Upper lobe of left lung (tissue), 6 donors: ENCODE results near the gene PNPLA1. TPM values are rescaled to one million over a fixed set of nuclear protein-coding genes. Genes with fewer than 3 reads are reported as not detected.

Source experiments
- ATAC-seq, 2 donors: fragments of 200-7000 bp; cut with Tn5 transposase; one replicate each; pipeline ENCODE4 v1.9.1; 2022; ENCODE audit warnings: mild to moderate bottlenecking in 2 of 2, moderate library complexity in 2 of 2; ENCODE audit not compliant: low FRiP score in 2 of 2
- DNase-seq, 2 donors: peaks; one replicate each; pipeline ENCODE4 v3.0.0-alpha.2; 2019 to 2020
- H3K27ac ChIP-seq, 4 donors: fragments of 200-600 bp; sonication (generic); one replicate each; pipeline ENCODE4 v1.5.1; 2016 to 2019
- H3K27me3 ChIP-seq, 4 donors: fragments of 200-600 bp; sonication (generic); one replicate each; pipeline ENCODE4 v1.5.1; 2017 to 2019
- H3K36me3 ChIP-seq, 4 donors: fragments of 200-600 bp; sonication (generic); one replicate each; pipeline ENCODE4 v1.5.1; 2016 to 2019
- H3K4me1 ChIP-seq, 4 donors: fragments of 200-600 bp; sonication (generic); one replicate each; pipeline ENCODE4 v1.5.1; 2018 to 2019
- H3K4me3 ChIP-seq, 4 donors: fragments of 200-600 bp; sonication (generic); one replicate each; pipeline ENCODE4 v1.5.1; 2017 to 2019; ENCODE audit warnings: mild to moderate bottlenecking in 2 of 4, moderate library complexity in 1 of 4
- H3K9me3 ChIP-seq, 4 donors: fragments of 200-600 bp; sonication (generic); one replicate each; pipeline ENCODE4 v1.5.1; 2018 to 2019
- CTCF ChIP-seq, 6 experiments: fragments of 450-650 bp in 4 of 6; fragments of 200-600 bp in 2 of 6; sonication (generic) in 2 of 6; IDR thresholded peaks; one replicate each; pipeline ENCODE4 v1.5.1; 2016 to 2019; ENCODE audit warnings: antibody characterized with exemption in 6 of 6
- EP300 ChIP-seq, 4 donors: sonication (generic); formaldehyde crosslinking; IDR thresholded peaks; one replicate each; pipeline ENCODE4 v1.5.1; 2017; ENCODE audit warnings: antibody characterized with exemption in 4 of 4, control low read depth in 2 of 4
- POLR2A ChIP-seq, 4 donors: fragments of 450-650 bp; IDR thresholded peaks; one replicate each; pipeline ENCODE4 v1.5.1; 2016 to 2017; ENCODE audit warnings: antibody characterized with exemption in 4 of 4, mild to moderate bottlenecking in 2 of 4
- POLR2AphosphoS5 ChIP-seq, 2 donors: sonication (generic); formaldehyde crosslinking; IDR thresholded peaks; one replicate each; pipeline ENCODE4 v1.5.1; 2017; ENCODE audit warnings: antibody characterized with exemption in 2 of 2
- WGBS, 2 donors: methylation state at CpG; one replicate each; pipeline ENCODE4 v1.1.5; 2017 to 2018; 5-methylcytosine and 5-hydroxymethylcytosine counted together
- total RNA-seq, 6 donors: library from RNA; depleted of rRNA in 4 of 6; stranded (reverse); fragments of >200 nt in 4 of 6; gene quantifications; one replicate each; pipeline versions ENCODE4 v1.1.0 to v1.2.1, GENCODE V29; 2016 to 2021
- donor health status: DM: no; HTN: no; CAD: no; lungs with moderate emphysema.
- donor health status: DM: no; HTN: yes; CAD: no; lungs with severe emphysema.

Gene PNPLA1
- total RNA-seq, 6 donors from 2014 or later, result 0.14 to 0.61 (median 0.30) TPM; not detected in 3

GRCh38 chr6:36241728-36242127 lies 28.1 kb upstream of the PNPLA1 start:
- no peaks in the 10 kb centered on the region for H3K4me1 ChIP-seq
- H3K27me3 ChIP-seq, result no peaks in the 10 kb centered on the region
- TF ChIP-seq CTCF (IDR thresholded peaks at IDR 0.05), result no peak
- TF ChIP-seq POLR2A (IDR thresholded peaks at IDR 0.05), result no peak
- no peak for TF ChIP-seq EP300 (IDR thresholded peaks at IDR 0.05)
- TF ChIP-seq POLR2AphosphoS5 (IDR thresholded peaks at IDR 0.05), result no peak
- peak in 1 of 2 donors; percentile 38 for ATAC-seq
- no peaks in the 10 kb centered on the region for H3K36me3 ChIP-seq
- no peak for DNase-seq
- no peaks in the 10 kb centered on the region for H3K9me3 ChIP-seq
- no peak overlapping the region for H3K4me3 ChIP-seq
- H3K27ac ChIP-seq, result no peak overlapping the region
- 40 to 65% methylated on average over 10 of the region's 10 CpGs for WGBS, 2 donors

- H3K27ac ChIP-seq, result no peak overlapping the region
- no peaks in the 10 kb centered on the region for H3K27me3 ChIP-seq
- 78 to 83% methylated on average over 4 to 5 of the region's 5 CpGs for WGBS, 2 donors
- no peaks in the 10 kb centered on the region for H3K9me3 ChIP-seq
- no peak overlapping the region for H3K4me3 ChIP-seq
- no peak for DNase-seq
- no peak for TF ChIP-seq POLR2A (IDR thresholded peaks at IDR 0.05)
- TF ChIP-seq EP300 (IDR thresholded peaks at IDR 0.05), result no peak
- TF ChIP-seq POLR2AphosphoS5 (IDR thresholded peaks at IDR 0.05), result no peak
- no peak for TF ChIP-seq CTCF (IDR thresholded peaks at IDR 0.05)
- no peak for ATAC-seq
- no peaks in the 10 kb centered on the region for H3K4me1 ChIP-seq
- H3K36me3 ChIP-seq, result no peaks in the 10 kb centered on the region
These were observed 27.7 kb upstream of the PNPLA1 start for GRCh38 chr6:36242161-36242560.

- ATAC-seq (no peak), DNase-seq (no peak)
- Histone ChIP-seq H3K4me3 (no peak overlapping the region), H3K27me3 (no peaks in the 10 kb centered on the region), H3K36me3 (no peaks in the 10 kb centered on the region), H3K27ac (no peak overlapping the region), H3K4me1 (no peaks in the 10 kb centered on the region), H3K9me3 (no peaks in the 10 kb centered on the region)
- WGBS, 2 donors, result 80 to 82% methylated on average over 4 of the region's 4 CpGs
- TF ChIP-seq EP300 (IDR thresholded peaks at IDR 0.05) (no peak), CTCF (IDR thresholded peaks at IDR 0.05) (no peak), POLR2AphosphoS5 (IDR thresholded peaks at IDR 0.05) (no peak), POLR2A (IDR thresholded peaks at IDR 0.05) (no peak)
These were observed 27.2 kb upstream of the PNPLA1 start for GRCh38 chr6:36242626-36243025.

GRCh38 chr6:36243562-36244212 lies 26.2 kb upstream of the PNPLA1 start:
- Histone ChIP-seq H3K27ac (no peak overlapping the region), H3K36me3 (no peaks in the 10 kb centered on the region), H3K4me1 (peaks cover 0 to 7% (median 4%) of the 10 kb centered on the region in 4 donors), H3K4me3 (no peak overlapping the region), H3K9me3 (no peaks in the 10 kb centered on the region), H3K27me3 (no peaks in the 10 kb centered on the region)
- TF ChIP-seq POLR2AphosphoS5 (IDR thresholded peaks at IDR 0.05) (no peak), EP300 (IDR thresholded peaks at IDR 0.05) (no peak), POLR2A (IDR thresholded peaks at IDR 0.05) (no peak), CTCF (IDR thresholded peaks at IDR 0.05) (no peak)
- DNase-seq (no peak), ATAC-seq (no peak)
- WGBS, 2 donors, result 77 to 82% methylated on average over 3 of the region's 3 CpGs
